Endometrial microvascular endothelial cells (primary cell): ENCODE data around the gene LAIR2. TPM values are rescaled to one million over a fixed set of nuclear protein-coding genes. Genes with fewer than 3 reads are reported as not detected.
"Not testable (repeated sequence)": the region's sequence is repeated elsewhere in the genome, so short reads cannot be mapped to it uniquely, and the experiment has no call there.

ENCODE experiments used
- in situ Hi-C: cut with HindIII; loops from 2 replicates; pipeline ENCODE4 v1.10.0; 2017; ENCODE audit warnings: low sequenced_read_pairs, low pct_unique_long_range_greater_than_20kb; ENCODE audit errors: inconsistent ontology term
- total RNA-seq: library from RNA; depleted of rRNA; stranded (reverse); fragments of >200 nt; gene quantifications from one replicate; pipeline ENCODE4 v1.2.3, GENCODE V29; 2015; ENCODE audit errors: inconsistent ontology term

The LAIR2 gene
- total RNA-seq, 1 donor from 2014 or later: not detected

- in situ Hi-C loops: no loop called here
Observed at GRCh38 chr19:54463531-54464043, 39.0 kb upstream of the LAIR2 start, which contains the start of gene LENG9. LENG9 (minus strand) TSS chr19:54463778; CDS start chr19:54463526, 252 bp downstream.

- in situ Hi-C loops: no loop called here
Observed at GRCh38 chr19:54464044-54464629, 38.5 kb upstream of the LAIR2 start.

GRCh38 chr19:54464630-54465425 is 37.8 kb upstream of the LAIR2 start:
- in situ Hi-C loops: no loop called here

GRCh38 chr19:54465426-54466109 is 37.1 kb upstream of the LAIR2 start:
- in situ Hi-C loops: no loop called here

- in situ Hi-C loops: not testable (repeated sequence)
Observed at GRCh38 chr19:54466110-54466480, 36.5 kb upstream of the LAIR2 start.

- in situ Hi-C loops: no loop called here
Observed at GRCh38 chr19:54469496-54469934, 33.1 kb upstream of the LAIR2 start.

GRCh38 chr19:54470276-54470887 is 32.2 kb upstream of the LAIR2 start:
- in situ Hi-C loops: no loop called here

- in situ Hi-C loops: no loop called here
Observed at GRCh38 chr19:54470991-54471782, 31.4 kb upstream of the LAIR2 start.

- in situ Hi-C loops: no loop called here
Observed at GRCh38 chr19:54473071-54473891, 29.4 kb upstream of the LAIR2 start, which contains the start of gene CDC42EP5. CDC42EP5 (minus strand) TSS chr19:54473296; CDS start chr19:54465547, 7,749 bp downstream.

GRCh38 chr19:54473892-54474372 is 28.7 kb upstream of the LAIR2 start:
- in situ Hi-C loops: no loop called here

GRCh38 chr19:54475706-54476105 is 26.9 kb upstream of the LAIR2 start:
- in situ Hi-C loops: no loop called here

GRCh38 chr19:54477650-54478049 is 25.0 kb upstream of the LAIR2 start:
- in situ Hi-C loops: no loop called here

GRCh38 chr19:54478677-54479266 is 23.9 kb upstream of the LAIR2 start:
- in situ Hi-C loops: no loop called here

GRCh38 chr19:54480051-54480450 is 22.6 kb upstream of the LAIR2 start:
- in situ Hi-C loops: no loop called here

GRCh38 chr19:54481326-54481930 is 21.2 kb upstream of the LAIR2 start:
- in situ Hi-C loops: no loop called here

- in situ Hi-C loops: no loop called here
Observed at GRCh38 chr19:54482889-54483288, 19.7 kb upstream of the LAIR2 start.

- in situ Hi-C loops: no loop called here
Observed at GRCh38 chr19:54484451-54484850, 18.2 kb upstream of the LAIR2 start.
